Neural cell (in vitro differentiated cells): ENCODE measurements around the gene PARP3.

Source experiments
- CTCF ChIP-seq: fragments of 450-650 bp; IDR thresholded peaks from 2 replicates; pipeline ENCODE4 v1.5.1; 2014; ENCODE audit warnings: antibody characterized with exemption, mild to moderate bottlenecking, moderate library complexity; ENCODE audit not compliant: poor library complexity, severe bottlenecking
- EZH2 ChIP-seq: fragments of 200-600, 300-800 bp; shearing (Covaris generic), sonication (generic); IDR thresholded peaks from 2 replicates; pipeline ENCODE4 v1.6.1; 2014; ENCODE audit warnings: antibody characterized with exemption, low read length, borderline replicate concordance, mild to moderate bottlenecking; ENCODE audit not compliant: insufficient read depth, poor library complexity, severe bottlenecking
- POLR2AphosphoS5 ChIP-seq: IDR thresholded peaks from 2 replicates; pipeline ENCODE4 v1.6.1; 2012
- REST ChIP-seq: IDR thresholded peaks from 2 replicates; pipeline ENCODE4 v1.6.1; 2012; ENCODE audit warnings: borderline replicate concordance

GRCh38 chr3:51997172-51997571 lies 55.0 kb downstream of the PARP3 start:
- TF ChIP-seq CTCF (no peak), POLR2AphosphoS5 (no peak), EZH2 (no peak), REST (no peak)
